ENCODE measurements around the gene FBXO44.

DNA sequence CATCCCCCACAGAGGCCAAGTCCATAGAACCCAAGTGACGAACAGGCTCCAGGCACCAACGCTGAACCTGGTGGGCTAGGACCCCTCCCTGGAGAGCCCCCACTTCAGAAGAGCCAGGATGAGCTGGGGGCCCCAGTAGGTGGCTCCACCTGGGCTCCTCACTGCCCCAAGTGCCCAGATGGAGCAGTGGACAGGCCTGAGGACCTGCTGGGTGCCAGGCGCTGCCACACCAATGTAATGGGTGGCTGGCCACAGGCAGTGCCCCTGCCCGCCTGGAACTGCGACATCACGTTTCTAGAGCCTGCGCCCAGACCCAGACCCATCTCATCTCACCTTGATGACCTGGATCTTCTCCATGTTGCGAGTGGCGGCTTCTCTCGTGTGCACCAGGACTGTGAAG is 20.6 kb downstream of the FBXO44 start:
- TF ChIP-seq, protein P1, sequence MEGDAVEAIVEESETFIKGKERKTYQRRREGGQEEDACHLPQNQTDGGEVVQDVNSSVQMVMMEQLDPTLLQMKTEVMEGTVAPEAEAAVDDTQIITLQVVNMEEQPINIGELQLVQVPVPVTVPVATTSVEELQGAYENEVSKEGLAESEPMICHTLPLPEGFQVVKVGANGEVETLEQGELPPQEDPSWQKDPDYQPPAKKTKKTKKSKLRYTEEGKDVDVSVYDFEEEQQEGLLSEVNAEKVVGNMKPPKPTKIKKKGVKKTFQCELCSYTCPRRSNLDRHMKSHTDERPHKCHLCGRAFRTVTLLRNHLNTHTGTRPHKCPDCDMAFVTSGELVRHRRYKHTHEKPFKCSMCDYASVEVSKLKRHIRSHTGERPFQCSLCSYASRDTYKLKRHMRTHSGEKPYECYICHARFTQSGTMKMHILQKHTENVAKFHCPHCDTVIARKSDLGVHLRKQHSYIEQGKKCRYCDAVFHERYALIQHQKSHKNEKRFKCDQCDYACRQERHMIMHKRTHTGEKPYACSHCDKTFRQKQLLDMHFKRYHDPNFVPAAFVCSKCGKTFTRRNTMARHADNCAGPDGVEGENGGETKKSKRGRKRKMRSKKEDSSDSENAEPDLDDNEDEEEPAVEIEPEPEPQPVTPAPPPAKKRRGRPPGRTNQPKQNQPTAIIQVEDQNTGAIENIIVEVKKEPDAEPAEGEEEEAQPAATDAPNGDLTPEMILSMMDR (IDR thresholded peaks at IDR 0.05; ENCODE audit: borderline replicate concordance, extremely low read depth, low read length, poor library complexity, severe bottlenecking) = no peak
- no peak for TF ChIP-seq EZH2 (IDR thresholded peaks at IDR 0.05; ENCODE audit: borderline replicate concordance, low read depth, low read length, severe bottlenecking)
